HFFc6 (cell line): ENCODE results near the gene SLC7A14. TPM values are rescaled to one million over a fixed set of nuclear protein-coding genes. Genes with fewer than 3 reads are reported as not detected.

Source experiments
- DNase-seq: peaks from one replicate; pipeline ENCODE4 v3.0.0-alpha.2; 2018
- H3K27ac Mint-ChIP-seq: 2 replicates; pipeline ENCODE4 v1.8.0; 2020; ENCODE audit warnings: mild to moderate bottlenecking, mixed read lengths
- H3K27me3 Mint-ChIP-seq: 2 replicates; pipeline ENCODE4 v1.8.0; 2021; ENCODE audit warnings: mild to moderate bottlenecking, moderate library complexity, mixed read lengths; ENCODE audit not compliant: insufficient read depth
- H3K36me3 Mint-ChIP-seq: 2 replicates; pipeline ENCODE4 v1.8.0; 2021; ENCODE audit warnings: low read depth, mixed read lengths
- H3K4me1 Mint-ChIP-seq: 2 replicates; pipeline ENCODE4 v1.8.0; 2020; ENCODE audit warnings: low read depth, mixed read lengths
- H3K4me3 Mint-ChIP-seq: 2 replicates; pipeline ENCODE4 v1.8.0; 2020; ENCODE audit warnings: mild to moderate bottlenecking, moderate library complexity, mixed read lengths
- H3K9me3 Mint-ChIP-seq: 2 replicates; pipeline ENCODE4 v1.8.0; 2020; ENCODE audit warnings: mild to moderate bottlenecking, mixed read lengths
- total RNA-seq, 6 experiments: library from RNA; stranded (reverse); fragmentation: NEBNext Ultra II Directional; extraction: Animal tissue kit (Norgen Biotek cat#: 25700); gene quantifications; 2 replicates in 1 of 6; 3 replicates in 5 of 6; pipeline ENCODE4 v1.2.3, GENCODE V29; 2021
- TF ChIP-seq, protein P1 (sequence below): fragments of 200-600 bp; sonication (generic); IDR thresholded peaks from 2 replicates; pipeline ENCODE4 v1.5.0; 2021; ENCODE audit warnings: antibody characterized with exemption, mild to moderate bottlenecking

Gene SLC7A14
- total RNA-seq, 6 experiments from 2014 or later, result 0.14 to 0.53 (median 0.39) TPM

- Mint-ChIP-seq H3K36me3 (no peaks in the 10 kb centered on the region), H3K27ac (no peak overlapping the region), H3K4me3 (no peak overlapping the region), H3K4me1 (peaks cover 18% of the 10 kb centered on the region), H3K9me3 (no peaks in the 10 kb centered on the region), H3K27me3 (no peaks in the 10 kb centered on the region)
- DNase-seq, result no peak
- TF ChIP-seq, protein P1, sequence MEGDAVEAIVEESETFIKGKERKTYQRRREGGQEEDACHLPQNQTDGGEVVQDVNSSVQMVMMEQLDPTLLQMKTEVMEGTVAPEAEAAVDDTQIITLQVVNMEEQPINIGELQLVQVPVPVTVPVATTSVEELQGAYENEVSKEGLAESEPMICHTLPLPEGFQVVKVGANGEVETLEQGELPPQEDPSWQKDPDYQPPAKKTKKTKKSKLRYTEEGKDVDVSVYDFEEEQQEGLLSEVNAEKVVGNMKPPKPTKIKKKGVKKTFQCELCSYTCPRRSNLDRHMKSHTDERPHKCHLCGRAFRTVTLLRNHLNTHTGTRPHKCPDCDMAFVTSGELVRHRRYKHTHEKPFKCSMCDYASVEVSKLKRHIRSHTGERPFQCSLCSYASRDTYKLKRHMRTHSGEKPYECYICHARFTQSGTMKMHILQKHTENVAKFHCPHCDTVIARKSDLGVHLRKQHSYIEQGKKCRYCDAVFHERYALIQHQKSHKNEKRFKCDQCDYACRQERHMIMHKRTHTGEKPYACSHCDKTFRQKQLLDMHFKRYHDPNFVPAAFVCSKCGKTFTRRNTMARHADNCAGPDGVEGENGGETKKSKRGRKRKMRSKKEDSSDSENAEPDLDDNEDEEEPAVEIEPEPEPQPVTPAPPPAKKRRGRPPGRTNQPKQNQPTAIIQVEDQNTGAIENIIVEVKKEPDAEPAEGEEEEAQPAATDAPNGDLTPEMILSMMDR, result no peak
Observed at GRCh38 chr3:170555329-170555728, 30.5 kb downstream of the SLC7A14 start.

DNA sequence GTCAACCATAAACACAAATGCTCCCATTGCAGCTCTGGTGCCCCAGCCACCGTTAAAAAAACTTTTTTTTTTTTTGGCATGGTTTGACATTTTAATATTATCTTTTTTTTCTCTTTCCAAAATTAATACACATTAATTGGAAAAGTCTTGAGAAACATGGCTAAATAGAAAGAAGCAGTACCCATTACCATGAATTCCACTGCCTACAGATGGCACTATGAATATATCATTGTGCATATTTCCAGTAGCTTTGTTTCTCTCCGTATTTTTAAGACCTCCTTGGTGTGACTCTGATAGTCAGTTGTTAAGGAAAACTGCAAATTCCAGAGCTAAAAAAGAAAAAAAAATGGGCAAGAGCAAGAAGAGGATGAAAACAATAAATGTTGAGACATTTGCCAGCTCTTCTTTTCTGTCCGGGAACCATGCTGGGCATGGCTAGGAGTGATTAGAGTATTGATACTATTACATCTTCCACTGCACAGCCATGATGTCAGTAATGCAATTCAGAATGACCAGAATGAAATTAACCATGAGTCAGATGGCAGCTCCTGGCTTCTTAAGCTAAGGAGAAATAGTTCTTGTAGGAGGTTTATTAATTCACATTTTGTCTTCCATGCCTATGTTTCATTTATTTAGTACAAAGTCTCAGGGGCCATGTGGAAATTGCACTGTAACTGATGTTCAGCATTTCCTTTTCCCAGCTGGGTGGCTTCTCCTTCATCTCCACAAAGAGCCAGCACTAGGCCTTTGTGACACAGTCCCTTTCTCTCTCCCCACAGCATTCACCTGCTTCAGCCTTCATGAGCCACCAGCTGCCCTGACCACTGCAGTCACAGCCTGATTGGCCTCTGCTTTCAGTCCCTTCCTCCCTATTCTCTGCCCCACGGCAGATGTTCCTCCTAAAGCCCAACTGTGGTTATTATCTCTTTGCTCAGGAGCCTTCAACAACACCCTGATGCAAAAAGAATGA, 31.8 kb downstream of the SLC7A14 start:
- no peaks in the 10 kb centered on the region for H3K9me3 Mint-ChIP-seq
- TF ChIP-seq, protein P1, result peak; percentile 26; the same call in 1 of the 2 replicates
- H3K4me3 Mint-ChIP-seq, result no peak overlapping the region
- no peak for DNase-seq
- no peaks in the 10 kb centered on the region for H3K27me3 Mint-ChIP-seq
- peaks cover 10% of the 10 kb centered on the region for H3K4me1 Mint-ChIP-seq
- H3K36me3 Mint-ChIP-seq, result no peaks in the 10 kb centered on the region
- H3K27ac Mint-ChIP-seq, result no peak overlapping the region

DNA sequence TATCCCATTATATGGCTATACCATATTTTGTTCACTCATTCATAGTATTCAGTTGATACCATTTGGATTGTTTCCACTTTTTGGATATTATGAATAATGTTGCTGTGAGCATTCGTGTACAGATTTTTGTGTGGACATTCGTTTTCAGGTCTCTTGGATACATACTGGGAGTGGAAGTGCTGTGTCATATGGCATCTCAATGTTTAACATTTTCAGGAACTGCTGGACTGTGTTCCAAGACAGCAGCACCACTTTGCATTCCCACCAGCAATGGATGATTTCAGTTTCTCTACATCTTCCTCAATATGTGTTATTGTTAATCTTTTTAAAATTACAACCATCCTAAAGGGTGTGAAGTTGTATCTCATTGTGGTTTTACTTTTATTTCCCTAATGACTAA, 34.6 kb downstream of the SLC7A14 start:
- Mint-ChIP-seq H3K4me1 (peaks cover 10% of the 10 kb centered on the region), H3K27ac (no peak overlapping the region), H3K27me3 (peaks cover 8% of the 10 kb centered on the region; the same call in 1 of the 2 replicates), H3K9me3 (no peaks in the 10 kb centered on the region), H3K4me3 (no peak overlapping the region), H3K36me3 (no peaks in the 10 kb centered on the region)
- DNase-seq, result no peak
- TF ChIP-seq, protein P1, result no peak

- Mint-ChIP-seq H3K27me3 (peaks cover 6% of the 10 kb centered on the region; the same call in 1 of the 2 replicates), H3K36me3 (no peaks in the 10 kb centered on the region), H3K4me1 (peaks cover 9% of the 10 kb centered on the region), H3K27ac (no peak overlapping the region), H3K9me3 (no peaks in the 10 kb centered on the region), H3K4me3 (no peak overlapping the region)
- DNase-seq, result peak; percentile 11
- TF ChIP-seq, protein P1, result no peak
Observed at GRCh38 chr3:170542704-170543103, 43.2 kb downstream of the SLC7A14 start.

DNA sequence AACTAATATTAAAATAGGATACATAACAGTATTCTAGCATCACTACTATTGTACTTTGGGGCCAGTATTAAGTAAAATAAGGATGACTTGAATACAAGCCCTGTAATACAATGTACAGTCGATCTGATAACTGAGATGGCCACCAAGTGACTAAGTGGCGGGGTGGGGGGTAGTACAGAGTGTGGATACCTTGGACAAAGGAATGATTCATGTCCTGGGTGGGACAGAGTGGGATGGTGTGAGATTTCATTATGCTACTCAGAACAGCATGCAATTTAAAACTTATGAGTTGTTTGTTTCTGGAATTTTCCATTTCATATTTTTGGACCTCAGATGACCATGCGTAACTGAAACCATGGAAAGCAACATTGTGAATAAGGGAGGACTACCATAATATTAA, 46.0 kb downstream of the SLC7A14 start:
- H3K27ac Mint-ChIP-seq, result no peak overlapping the region
- peaks cover 18% of the 10 kb centered on the region for H3K4me1 Mint-ChIP-seq
- no peak for DNase-seq
- TF ChIP-seq, protein P1, result no peak
- H3K27me3 Mint-ChIP-seq, result peaks cover 3% of the 10 kb centered on the region
- H3K36me3 Mint-ChIP-seq, result no peaks in the 10 kb centered on the region
- H3K9me3 Mint-ChIP-seq, result no peaks in the 10 kb centered on the region
- H3K4me3 Mint-ChIP-seq, result no peak overlapping the region
